ENCODE data around the gene F2RL1. TPM values are rescaled to one million over a fixed set of nuclear protein-coding genes. Genes with fewer than 3 reads are reported as not detected.
"Not testable (repeated sequence)": the region's sequence is repeated elsewhere in the genome, so short reads cannot be mapped to it uniquely, and the experiment has no call there.

F2RL1 gene
- total and polyA plus RNA-seq, 11 donors: 0.80 to 6.6 (median 1.6) TPM

DNA sequence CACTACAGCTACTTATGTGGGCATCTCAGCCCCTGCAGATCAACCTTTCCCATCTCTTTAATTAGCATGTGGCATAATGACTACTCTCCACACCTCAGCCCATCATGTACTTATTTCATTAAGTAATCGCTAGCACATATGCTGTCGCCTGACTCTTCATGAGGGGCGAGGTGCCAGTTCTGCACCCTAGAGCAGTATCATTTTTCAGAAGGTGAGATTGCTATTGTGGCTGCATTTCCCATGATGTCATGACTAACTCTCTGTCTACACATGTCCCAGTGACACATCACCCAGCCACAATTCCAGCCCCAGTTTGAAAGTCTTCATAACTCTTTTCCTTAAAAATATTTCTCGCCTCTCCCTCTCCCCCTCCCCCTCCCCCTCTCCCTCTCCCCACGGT, 7.6 kb upstream of the F2RL1 start:
- WGBS, 4 donors: 95 to 98% (median 96%) methylated on average over 5 of the region's 5 CpGs

DNA sequence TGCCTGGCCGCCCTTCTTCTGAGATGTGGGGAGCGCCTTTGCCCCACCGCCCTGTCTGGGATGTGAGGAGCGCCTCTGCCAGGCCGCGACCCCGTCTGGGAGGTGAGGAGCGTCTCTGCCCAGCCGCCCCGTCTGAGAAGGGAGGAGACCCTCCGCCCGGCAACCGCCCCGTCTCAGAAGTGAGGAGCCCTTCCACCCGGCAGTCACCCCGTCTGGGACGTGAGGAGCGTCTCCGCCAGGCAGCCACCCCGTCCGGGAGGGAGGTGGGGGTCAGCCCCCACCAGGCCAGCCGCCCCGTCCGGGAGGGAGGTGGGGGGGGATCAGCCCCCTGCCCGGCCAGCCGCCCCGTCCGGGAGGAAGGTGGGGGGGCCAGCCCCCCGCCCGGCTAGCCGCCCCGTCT, 6.6 kb upstream of the F2RL1 start:
- DNase-seq; H3K9me3 ChIP-seq; H3K36me3 ChIP-seq; ATAC-seq; H3K4me1 ChIP-seq; H3K27me3 ChIP-seq; H3K4me3 ChIP-seq; intact Hi-C loops (cut with DNase I); H3K27ac ChIP-seq: not testable (repeated sequence)
- WGBS, 4 donors: 93 to 98% (median 96%) methylated on average over 3 to 32 of the region's 32 CpGs

More for the DNA sequence above, 7.6 kb upstream of the F2RL1 start:
- Histone ChIP-seq H3K4me3 (no peak overlapping the region), H3K27ac (no peak overlapping the region), H3K27me3 (peaks cover 0 to 7% (median 0%) of the 10 kb centered on the region in 9 donors), H3K36me3 (no peaks in the 10 kb centered on the region), H3K9me3 (no peaks in the 10 kb centered on the region), H3K4me1 (peaks cover 0 to 4% (median 0%) of the 10 kb centered on the region in 12 donors)
- ATAC-seq (no peak), DNase-seq (no peak)
- TF ChIP-seq, protein P1, sequence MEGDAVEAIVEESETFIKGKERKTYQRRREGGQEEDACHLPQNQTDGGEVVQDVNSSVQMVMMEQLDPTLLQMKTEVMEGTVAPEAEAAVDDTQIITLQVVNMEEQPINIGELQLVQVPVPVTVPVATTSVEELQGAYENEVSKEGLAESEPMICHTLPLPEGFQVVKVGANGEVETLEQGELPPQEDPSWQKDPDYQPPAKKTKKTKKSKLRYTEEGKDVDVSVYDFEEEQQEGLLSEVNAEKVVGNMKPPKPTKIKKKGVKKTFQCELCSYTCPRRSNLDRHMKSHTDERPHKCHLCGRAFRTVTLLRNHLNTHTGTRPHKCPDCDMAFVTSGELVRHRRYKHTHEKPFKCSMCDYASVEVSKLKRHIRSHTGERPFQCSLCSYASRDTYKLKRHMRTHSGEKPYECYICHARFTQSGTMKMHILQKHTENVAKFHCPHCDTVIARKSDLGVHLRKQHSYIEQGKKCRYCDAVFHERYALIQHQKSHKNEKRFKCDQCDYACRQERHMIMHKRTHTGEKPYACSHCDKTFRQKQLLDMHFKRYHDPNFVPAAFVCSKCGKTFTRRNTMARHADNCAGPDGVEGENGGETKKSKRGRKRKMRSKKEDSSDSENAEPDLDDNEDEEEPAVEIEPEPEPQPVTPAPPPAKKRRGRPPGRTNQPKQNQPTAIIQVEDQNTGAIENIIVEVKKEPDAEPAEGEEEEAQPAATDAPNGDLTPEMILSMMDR (IDR thresholded peaks at IDR 0.05): no peak
- TF ChIP-seq POLR2A (IDR thresholded peaks at IDR 0.05): no peak
- intact Hi-C loops (cut with DNase I): no loop called here

DNA sequence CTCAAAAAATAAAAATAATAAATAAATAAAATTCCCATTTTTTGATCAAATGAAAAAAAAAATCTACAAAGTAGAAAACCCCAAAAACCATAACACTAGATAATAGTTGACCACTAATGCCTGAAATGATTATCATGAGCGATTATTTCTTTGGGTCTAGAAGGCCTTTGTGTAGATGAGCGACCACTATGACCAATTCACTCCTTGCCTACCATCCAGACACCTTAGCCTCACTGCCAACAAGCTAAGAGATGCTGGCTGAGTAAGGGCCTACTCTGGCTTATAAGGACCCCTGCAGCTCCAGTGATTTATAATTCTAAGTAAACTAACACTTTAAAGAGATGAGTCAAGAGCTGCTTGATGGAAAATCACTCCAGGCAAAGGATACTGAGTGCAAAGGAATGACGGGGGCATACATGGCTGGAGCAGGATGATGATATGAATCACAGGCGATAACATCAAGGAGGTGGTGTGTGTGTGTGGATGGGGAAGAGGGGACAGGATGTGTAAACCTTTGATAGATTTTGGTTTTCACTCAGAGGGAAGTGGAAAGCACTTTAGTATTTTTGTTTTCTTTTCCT, 4.8 kb upstream of the F2RL1 start:
- Histone ChIP-seq H3K27me3 (peaks cover 0 to 18% (median 8%) of the 10 kb centered on the region in 9 donors), H3K9me3 (no peaks in the 10 kb centered on the region), H3K36me3 (no peaks in the 10 kb centered on the region), H3K4me1 (peaks cover 0 to 10% (median 2%) of the 10 kb centered on the region in 12 donors), H3K4me3 (no peak overlapping the region), H3K27ac (no peak overlapping the region)
- ATAC-seq (no peak), DNase-seq (no peak)
- intact Hi-C loops (cut with DNase I): no loop called here
- 90 to 91% (median 90%) methylated on average over 4 of the region's 4 CpGs for WGBS, 4 donors
- TF ChIP-seq, protein P1 (IDR thresholded peaks at IDR 0.05): no peak
- TF ChIP-seq POLR2A (IDR thresholded peaks at IDR 0.05): no peak

DNA sequence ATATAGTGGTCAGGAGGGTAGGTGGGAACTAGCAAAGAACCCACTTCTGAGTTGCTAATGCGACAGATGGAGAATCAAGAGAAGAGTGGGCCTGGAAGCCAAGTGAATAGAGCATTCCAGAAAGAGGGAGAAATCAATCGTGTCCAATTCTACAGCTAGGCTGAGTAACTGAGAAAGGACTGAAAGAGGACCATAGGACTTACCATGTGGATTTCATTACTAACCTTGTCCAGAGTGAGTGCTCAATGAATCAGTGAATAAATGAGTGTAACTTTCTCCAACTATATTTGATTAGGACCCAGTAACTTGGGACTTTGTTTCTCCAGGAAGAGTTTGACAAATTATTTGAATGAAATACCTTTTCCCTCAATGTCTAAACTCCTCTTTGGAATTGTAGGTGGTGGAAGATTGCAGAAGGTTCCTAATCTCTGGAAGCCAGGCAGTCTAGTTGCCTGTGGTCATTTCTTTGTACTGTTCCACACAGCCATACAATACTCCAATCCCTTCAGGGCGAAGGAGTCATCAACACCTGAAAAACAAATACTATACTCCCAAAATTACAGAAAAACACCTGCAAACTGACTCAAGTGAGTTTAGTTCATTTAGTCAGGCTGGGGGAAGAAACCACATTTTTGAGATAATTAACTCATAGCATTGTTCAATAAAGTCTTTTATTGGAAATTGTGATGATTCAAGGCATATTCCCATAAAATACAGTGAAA, 2.6 kb upstream of the F2RL1 start:
- DNase-seq: no peak
- Histone ChIP-seq H3K36me3 (no peaks in the 10 kb centered on the region), H3K27me3 (peaks cover 0 to 29% (median 22%) of the 10 kb centered on the region in 9 donors), H3K4me3 (no peak overlapping the region), H3K9me3 (no peaks in the 10 kb centered on the region), H3K27ac (no peak overlapping the region), H3K4me1 (peaks cover 0 to 23% (median 6%) of the 10 kb centered on the region in 12 donors)
- no peak for ATAC-seq
- TF ChIP-seq POLR2A (IDR thresholded peaks at IDR 0.05): no peak
- TF ChIP-seq, protein P1 (IDR thresholded peaks at IDR 0.05): no peak
- 84 to 90% (median 90%) methylated on average over 3 of the region's 3 CpGs for WGBS, 4 donors
- intact Hi-C loops (cut with DNase I): no loop called here
